ENCODE measurements around the gene CACNA2D3.

GRCh38 chr3:54780336-54780735 is 658.0 kb downstream of the CACNA2D3 start:
- TF ChIP-seq GATA2 (IDR thresholded peaks at IDR 0.05; ENCODE audit: low read depth, low read length) = no peak
- TF ChIP-seq GATA3 (IDR thresholded peaks at IDR 0.05; ENCODE audit: low read depth, low read length) = no peak
